ENCODE results near the gene SLC22A23. TPM values are rescaled to one million over a fixed set of nuclear protein-coding genes. Genes with fewer than 3 reads are reported as not detected.

Gene SLC22A23
- total RNA-seq, 1 experiment from 2014 or later, result 6.8 TPM

DNA sequence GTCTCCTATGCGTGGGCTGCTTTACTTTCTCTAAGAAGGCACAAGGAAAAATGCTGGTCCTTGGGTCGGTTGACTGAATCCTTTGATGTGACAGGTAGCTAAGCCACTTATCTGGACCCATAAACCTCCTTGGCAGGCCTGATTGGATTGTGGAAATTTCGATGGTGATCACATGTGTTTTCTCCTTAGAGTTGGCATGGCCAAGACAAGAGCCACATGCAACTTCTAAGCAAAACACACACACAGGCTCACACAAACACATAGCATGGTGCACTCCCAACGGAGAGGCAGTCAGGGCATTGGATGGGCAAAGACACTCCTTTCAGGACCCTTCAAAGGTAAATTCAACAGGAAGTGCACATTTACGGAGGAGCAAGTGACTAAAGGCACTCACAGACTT is 102.9 kb downstream of the SLC22A23 start:
- H2AFZ ChIP-seq (ENCODE audit: low read length), result no peak overlapping the region
- H3K4me1 Mint-ChIP-seq, result peaks cover 76 to 78% of the 10 kb centered on the region in 2 experiments
- no peak overlapping the region for H4K5ac ChIP-seq (ENCODE audit: insufficient read length, low read depth, low read length)
- H3K4me3 Mint-ChIP-seq, result no peak overlapping the region
- DNase-seq, result no peak
- no peak overlapping the region for H3K23ac ChIP-seq (ENCODE audit: insufficient read length, low read depth, low read length)
- no peak overlapping the region for H4K91ac ChIP-seq (ENCODE audit: insufficient read length, low read depth, low read length)
- no peaks in the 10 kb centered on the region; the same call in 1 of the 2 replicates for H3K79me2 ChIP-seq (ENCODE audit: insufficient read depth, low read length)
- H2BK15ac ChIP-seq (ENCODE audit: low read depth, low read length), result no peak overlapping the region
- no peak overlapping the region for H3K4ac ChIP-seq (ENCODE audit: low read depth, low read length)
- no peaks in the 10 kb centered on the region for H3K79me1 ChIP-seq (ENCODE audit: insufficient read depth, low read depth, low read length, poor library complexity, severe bottlenecking)
- WGBS (ENCODE audit: extremely low coverage, insufficient read length, low lambda C conversion rate), result no CpG with 5 or more reads among the region's 5 CpGs
- no peak overlapping the region for H2BK20ac ChIP-seq (ENCODE audit: low read depth, low read length, poor library complexity, severe bottlenecking)
- H3K14ac ChIP-seq (ENCODE audit: insufficient read depth, low read length), result no peak overlapping the region
- H2BK12ac ChIP-seq (ENCODE audit: insufficient read length, low read depth, low read length), result no peak overlapping the region
- no peak overlapping the region for H2AK5ac ChIP-seq (ENCODE audit: insufficient read length, low read length)
- no peak overlapping the region for H3K27ac ChIP-seq (ENCODE audit: insufficient read length, low read depth, low read length)
- peaks cover 3% of the 10 kb centered on the region for H3K27me3 Mint-ChIP-seq (ENCODE audit: low read depth)
- no peak overlapping the region for H3K18ac ChIP-seq (ENCODE audit: insufficient read length, low read depth, low read length)
- no peaks in the 10 kb centered on the region for H3K27me3 ChIP-seq (ENCODE audit: insufficient read depth, low read length)
- peak overlapping the region in 1 of 3 experiments; percentile 9; a peak in 1 of 7 replicates for H3K27ac Mint-ChIP-seq
- H3K36me3 Mint-ChIP-seq (ENCODE audit: insufficient read depth in 1 of 3, low read depth in 3 of 3), result peaks cover 0 to 5% (median 0%) of the 10 kb centered on the region in 3 experiments; a peak in 2 of 7 replicates
- no peaks in the 10 kb centered on the region for H3K9me3 ChIP-seq (ENCODE audit: control insufficient read depth, low read depth, low read length)
- H4K20me1 ChIP-seq (ENCODE audit: control insufficient read depth, insufficient read depth, insufficient read length), result no peaks in the 10 kb centered on the region
- no peak overlapping the region for H4K8ac ChIP-seq (replicated peaks; ENCODE audit: insufficient read length, low read depth, low read length)
- H2BK120ac ChIP-seq (ENCODE audit: low read depth, low read length, poor library complexity, severe bottlenecking), result no peak overlapping the region
- H3K56ac ChIP-seq (ENCODE audit: insufficient read length, low read depth, low read length), result no peak overlapping the region
- H3K23me2 ChIP-seq (ENCODE audit: insufficient read length, low read depth, low read length, poor library complexity, severe bottlenecking), result no peaks in the 10 kb centered on the region
- H3K9me3 Mint-ChIP-seq, result no peaks in the 10 kb centered on the region
- peaks cover 27% of the 10 kb centered on the region for H3K4me1 ChIP-seq (ENCODE audit: insufficient read depth, low read length)
- no peak overlapping the region for H3K9ac ChIP-seq (ENCODE audit: extremely low read depth, insufficient read length, low read length)
- TF ChIP-seq CTCF (conservative IDR thresholded peaks at IDR 0.05), result no peak
- no peak overlapping the region for H3T11ph ChIP-seq (ENCODE audit: low read length)
- no peak overlapping the region for H3K4me2 ChIP-seq (ENCODE audit: insufficient read depth, insufficient read length, low read length)
- no peak overlapping the region for H2BK5ac ChIP-seq (ENCODE audit: insufficient read length, low read length)
